D341Med (cell line): ENCODE measurements around the gene ALDH16A1.
"Not testable (repeated sequence)": the region's sequence is repeated elsewhere in the genome, so short reads cannot be mapped to it uniquely, and the experiment has no call there.

Experiments
- DNase-seq: peaks from one replicate; pipeline ENCODE4 v3.0.0; 2012; ENCODE audit warnings: low spot score

Gene ALDH16A1

DNA sequence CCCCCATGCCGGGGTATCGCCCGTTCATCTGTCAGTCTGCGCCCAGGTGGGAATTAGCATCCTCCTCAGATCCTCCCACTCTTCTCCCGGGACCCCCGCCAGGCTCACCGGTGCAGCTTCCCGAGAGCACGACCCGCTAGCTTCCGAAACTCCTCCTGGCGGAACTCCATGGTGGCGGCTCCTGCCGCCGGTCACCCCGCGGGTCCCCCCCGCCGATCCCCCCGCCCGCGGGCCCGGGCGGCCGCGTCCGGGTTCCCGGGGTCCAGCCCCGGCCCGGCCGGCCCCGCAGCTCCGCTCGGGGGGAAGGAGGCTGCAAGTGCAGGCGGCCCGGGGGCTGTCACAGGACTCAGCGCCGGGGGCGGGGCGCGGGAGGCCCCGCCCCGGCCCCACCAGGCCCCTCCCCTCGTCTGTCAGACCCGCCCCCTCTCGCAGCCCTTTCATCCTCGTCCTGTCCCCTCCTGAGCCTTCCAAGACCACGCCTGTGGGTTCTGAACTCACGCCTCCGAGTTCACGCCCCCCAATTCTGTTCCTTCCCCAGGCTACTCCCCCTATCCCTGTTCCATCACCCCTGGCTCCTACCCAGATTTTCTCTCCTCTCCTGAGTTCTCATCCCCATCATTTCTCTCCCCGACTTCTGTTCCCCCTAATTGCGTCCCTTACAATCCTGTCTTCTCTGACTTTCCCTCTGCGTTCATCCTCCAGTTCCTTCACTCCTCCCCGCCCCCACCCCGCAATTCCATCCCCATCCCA lies 11.6 kb upstream of the ALDH16A1 start, which contains the start of gene SLC17A7:
Gene SLC17A7 (minus strand): TSS at position 318 of the 750 bp plus-strand sequence. CDS start 148 bp downstream, at position 170.
- peak; percentile 90 for DNase-seq

DNA sequence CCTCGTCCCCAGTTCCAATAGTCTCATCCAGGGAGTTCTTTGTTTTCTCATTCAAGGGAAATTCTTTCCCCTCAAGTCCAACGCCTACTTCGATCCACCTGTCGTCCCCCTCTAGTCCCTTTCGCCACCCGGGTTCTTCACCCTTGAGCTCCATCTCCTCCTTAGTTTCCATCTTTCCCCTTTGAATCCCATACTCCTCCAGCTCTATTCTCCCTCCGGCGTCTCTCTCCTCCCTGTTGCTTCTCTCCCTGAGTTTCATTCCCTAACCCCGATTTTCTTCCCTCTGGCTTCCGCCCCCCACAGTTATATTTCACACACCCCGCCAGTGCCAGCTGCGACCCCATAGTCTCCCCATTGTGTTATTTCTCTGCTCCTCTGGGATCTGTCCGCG lies 11.1 kb upstream of the ALDH16A1 start:
- DNase-seq, result no peak

- DNase-seq, result no peak
Observed at GRCh38 chr19:49442354-49442753, 10.7 kb upstream of the ALDH16A1 start.

GRCh38 chr19:49442771-49443365 lies 10.2 kb upstream of the ALDH16A1 start:
- DNase-seq, result peak; percentile 90

DNA sequence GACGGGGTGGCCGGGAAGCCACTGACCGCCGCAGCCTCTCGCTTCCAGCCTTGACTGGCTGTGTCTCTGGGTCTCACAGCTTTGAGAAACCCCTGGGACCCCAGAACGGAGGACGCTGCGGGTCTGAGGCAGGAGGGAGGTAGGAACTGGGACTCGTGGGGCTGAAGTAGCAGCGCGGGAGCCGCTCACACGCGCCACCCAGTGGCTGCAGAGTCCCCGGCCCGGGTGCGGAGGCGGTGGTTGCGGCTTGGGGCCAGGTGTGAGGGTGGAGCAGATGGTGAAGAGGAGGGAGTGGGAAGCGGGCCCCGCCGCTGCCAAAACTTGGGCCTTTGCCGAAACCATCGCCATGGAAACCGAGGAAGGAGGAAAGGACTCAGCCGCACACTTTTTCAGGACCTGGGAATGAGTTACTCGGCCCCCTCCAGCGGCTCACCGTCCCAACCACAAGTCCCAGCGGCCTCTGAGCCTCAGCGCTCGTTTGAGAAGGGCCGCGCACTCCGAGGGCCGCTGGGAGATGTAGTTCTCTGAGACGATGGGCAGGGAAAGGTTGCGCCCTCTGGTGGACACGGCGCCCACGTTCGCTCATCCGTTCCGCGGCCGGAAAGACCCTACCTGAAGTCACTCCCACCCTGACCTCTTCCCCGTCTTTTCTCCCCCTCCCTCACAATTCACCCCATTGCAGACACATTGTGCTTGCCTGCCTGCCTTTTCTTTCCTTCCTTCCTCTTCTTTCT lies 9.5 kb upstream of the ALDH16A1 start:
- DNase-seq, result peak; percentile 87

GRCh38 chr19:49444100-49444700 lies 8.8 kb upstream of the ALDH16A1 start:
- not testable (repeated sequence) for DNase-seq

- DNase-seq, result no peak
Observed at GRCh38 chr19:49445997-49446396, 7.0 kb upstream of the ALDH16A1 start.

DNA sequence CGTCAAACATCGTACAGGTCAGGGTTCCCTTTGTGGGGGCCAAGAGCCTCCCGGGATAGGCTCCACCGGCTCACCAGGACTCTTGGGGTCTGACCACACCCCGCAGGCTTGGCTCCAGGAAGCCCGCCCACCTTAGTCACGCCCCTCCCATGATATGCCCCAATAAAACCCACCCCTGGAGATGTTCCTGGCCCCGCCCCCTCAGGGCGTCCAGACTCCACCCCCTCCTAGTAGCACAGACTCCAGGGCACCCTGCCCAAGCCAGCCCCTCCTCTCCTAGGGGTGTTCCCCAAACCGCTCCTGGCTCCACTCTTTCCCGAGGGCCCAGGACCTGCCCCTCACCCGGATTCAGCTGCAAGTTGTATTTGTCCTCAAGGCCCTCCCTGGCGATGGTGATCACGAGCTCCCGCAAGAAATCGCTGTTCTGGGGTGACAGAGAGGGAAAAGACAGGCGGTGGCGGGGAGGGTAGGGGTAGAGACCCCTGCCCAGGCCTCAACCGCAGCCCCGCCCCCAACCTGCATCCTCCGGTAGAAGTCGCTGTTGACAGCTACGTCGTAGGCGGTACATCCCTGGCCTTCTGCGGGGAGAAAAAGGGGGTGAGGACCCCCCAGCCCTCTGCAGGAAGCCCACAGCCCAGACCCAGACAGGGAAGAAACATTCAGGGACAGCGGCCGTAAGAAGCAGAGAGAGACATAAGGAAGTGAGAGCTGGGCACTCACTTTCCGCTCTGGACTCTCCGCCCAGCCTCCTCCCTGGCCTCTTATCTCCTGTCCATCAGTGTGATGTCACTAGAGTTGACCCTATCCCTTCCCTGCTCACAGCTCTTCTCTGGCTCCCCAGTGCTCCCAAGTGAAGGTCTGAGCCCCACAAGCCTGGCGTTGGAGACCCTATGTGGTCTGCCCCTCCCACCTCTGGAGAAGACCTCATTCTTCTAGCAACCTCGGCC lies 5.3 kb upstream of the ALDH16A1 start:
- DNase-seq, result no peak

DNA sequence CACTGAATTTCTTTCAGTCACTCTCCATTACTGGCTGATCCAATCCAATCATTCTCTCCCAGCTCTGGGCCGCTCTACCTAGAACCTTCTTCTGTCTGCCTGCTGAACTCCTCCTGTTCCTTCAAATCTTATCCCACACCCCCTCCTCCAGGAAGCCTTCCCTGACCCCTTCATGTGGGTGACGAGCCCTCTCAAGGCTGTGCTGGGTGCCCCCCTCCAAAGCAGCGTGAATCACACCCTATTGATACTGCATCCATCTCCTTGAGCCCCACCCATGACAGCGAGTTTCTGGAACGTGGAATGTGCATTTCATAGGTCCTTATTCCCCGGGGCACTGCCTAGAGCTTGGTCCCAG lies 4.6 kb upstream of the ALDH16A1 start:
- DNase-seq, result no peak

DNA sequence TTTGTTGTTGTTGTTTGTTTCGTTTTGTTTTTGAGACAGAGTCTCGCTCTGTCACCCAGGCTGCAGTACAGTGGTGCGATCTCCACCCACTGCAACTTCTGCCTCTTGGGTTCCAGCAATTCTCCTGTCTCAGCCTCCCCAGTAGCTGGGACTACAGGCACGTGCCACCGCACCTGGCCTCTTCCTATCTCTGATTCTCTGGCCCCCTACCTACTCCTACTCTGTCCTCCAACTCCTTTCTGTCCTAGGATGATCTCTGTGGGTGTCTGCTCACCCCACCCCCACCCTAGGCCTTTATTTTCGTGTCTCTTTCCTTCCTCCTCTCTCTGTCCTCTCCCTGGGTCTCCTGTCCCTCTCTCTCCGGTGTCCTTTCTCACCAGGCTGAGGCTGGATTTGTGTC lies 2.6 kb upstream of the ALDH16A1 start:
- DNase-seq, result no peak

DNA sequence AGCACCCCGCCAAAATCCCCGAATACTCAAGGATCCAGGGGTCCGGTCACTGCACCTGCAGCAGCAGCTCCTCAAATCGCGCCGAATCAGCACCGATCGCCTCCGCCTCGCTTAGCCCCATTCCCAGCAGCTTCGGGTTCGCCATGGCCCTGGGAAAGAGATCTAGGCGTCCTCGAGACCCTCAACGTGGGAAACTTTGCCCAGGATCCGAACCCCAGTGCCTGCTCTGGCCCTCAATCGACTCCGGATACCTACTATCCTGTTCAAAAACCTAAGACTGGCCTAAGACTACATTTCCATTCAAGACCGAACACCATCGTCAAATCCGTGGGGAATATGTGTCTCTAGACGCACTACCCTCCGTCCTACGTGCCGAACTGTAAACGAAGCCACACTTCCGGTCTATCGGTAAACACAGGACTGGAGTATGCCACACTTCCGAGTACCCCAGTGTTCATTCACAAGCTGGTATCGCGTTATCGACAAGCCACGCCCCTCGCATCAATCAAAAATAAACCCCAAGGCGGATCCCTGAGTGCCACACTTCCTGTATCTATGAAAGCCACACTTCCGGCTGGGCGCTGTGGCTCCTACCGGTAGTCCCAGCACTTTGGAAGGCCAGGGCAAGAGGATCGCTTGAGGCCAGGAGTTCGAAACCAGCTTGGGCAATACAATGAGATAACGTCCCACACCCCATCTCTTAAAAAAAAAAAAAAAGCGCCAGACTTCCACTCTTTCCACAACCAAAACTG lies 1.4 kb upstream of the ALDH16A1 start, which contains the start of gene PIH1D1:
Gene PIH1D1 (minus strand): TSS at position 385 of the 752 bp plus-strand sequence. CDS start 240 bp downstream, at position 145.
- peak; percentile 84 for DNase-seq

DNA sequence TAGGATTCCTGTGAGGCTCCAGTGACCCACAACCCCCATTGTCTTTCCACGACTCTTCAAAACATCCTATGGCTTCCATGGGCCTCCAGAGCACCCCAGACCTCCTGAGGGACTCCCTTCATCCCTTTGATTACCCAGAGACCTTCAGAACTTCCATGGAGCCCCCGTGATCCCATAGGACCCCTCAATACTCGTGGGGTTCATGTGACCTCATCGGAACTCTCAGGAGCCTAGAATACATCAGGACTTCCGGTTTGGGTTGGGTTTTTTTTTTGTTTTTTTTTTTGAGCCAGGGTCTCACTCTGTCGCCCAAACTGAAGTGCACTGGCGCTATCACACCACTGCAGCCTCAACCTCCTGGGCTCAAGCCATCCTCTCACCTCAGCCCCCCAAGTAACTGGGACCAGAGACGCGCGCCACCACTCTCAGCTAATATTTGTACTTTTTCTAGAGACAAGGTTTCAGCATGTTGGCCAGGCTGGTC lies 774 bp downstream of the ALDH16A1 start:
- DNase-seq, result no peak

GRCh38 chr19:49455773-49456172 lies 2.7 kb downstream of the ALDH16A1 start:
- no peak for DNase-seq

DNA sequence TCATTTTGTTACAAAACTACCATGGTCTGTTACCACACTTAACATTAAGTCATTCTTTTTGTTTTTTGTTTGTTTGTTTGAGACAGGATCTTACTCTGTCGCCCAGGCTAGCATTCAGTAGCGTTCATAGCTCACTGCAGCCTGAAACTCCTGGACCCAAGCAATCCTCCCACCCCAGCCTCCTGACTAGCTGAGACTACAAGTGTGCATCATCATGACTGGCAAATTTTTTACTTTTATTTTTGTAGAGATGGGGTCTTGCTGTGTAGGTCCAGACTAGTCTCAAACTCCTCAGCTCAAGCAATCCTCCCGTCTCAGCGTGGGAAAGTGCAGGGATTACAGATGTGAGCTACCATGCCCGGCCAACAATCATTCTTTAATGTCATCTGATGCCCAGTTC lies 3.3 kb downstream of the ALDH16A1 start:
- DNase-seq, result no peak

DNA sequence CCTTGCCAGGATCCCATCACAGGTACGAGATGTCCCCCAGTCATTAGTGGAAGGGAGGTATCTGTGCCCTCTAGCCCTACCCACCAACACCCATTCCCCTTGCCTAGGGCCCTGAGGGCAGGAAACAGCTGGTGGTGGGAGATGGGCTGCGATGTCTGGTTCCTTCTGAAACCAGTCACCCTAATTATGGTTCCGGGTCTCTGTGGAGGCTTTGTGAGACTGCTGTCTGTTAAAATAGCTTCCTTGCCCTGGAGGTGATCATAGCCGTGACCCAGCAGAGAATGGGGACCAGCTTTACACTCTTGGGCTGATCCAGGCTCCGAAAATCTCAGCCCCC lies 5.5 kb downstream of the ALDH16A1 start:
- DNase-seq, result no peak

- no peak for DNase-seq
Observed at GRCh38 chr19:49459388-49459787, 6.4 kb downstream of the ALDH16A1 start.

- not testable (repeated sequence) for DNase-seq
Observed at GRCh38 chr19:49461130-49461529, 8.1 kb downstream of the ALDH16A1 start.

GRCh38 chr19:49461656-49462055 lies 8.6 kb downstream of the ALDH16A1 start:
- no peak for DNase-seq

DNA sequence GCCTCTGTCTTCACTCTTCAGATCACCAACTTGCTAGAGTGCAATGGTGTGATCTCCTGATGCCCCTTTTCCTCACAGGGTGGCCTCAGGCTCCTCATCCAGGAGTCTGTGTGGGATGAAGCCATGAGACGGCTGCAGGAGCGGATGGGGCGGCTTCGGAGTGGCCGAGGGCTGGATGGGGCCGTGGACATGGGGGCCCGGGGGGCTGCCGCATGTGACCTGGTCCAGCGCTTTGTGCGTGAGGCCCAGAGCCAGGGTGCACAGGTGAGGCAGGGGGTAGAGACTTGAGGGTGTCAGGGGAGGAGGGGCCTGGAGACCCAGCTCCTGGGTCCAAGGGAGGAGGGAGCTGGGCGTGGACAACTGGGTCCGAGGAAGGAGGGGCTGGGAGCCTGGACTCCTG lies 9.5 kb downstream of the ALDH16A1 start:
- no peak for DNase-seq

GRCh38 chr19:49463960-49464740 lies 11.1 kb downstream of the ALDH16A1 start:
- no peak for DNase-seq
